Erythroblast (primary cell): ENCODE results near the gene RAB6B.

Experiments
- DNase-seq, 2 experiments: peaks; one replicate each; lab custom pipeline; 2025; lab: John Stamatoyannopoulos, UW
- GATA1 ChIP-seq: IDR thresholded peaks from 2 replicates; pipeline ENCODE4 v1.6.1; 2011; ENCODE audit warnings: low read depth, mild to moderate bottlenecking, control low read depth, low read length, moderate library complexity
- POLR2A ChIP-seq: IDR thresholded peaks from 2 replicates; pipeline ENCODE4 v1.6.1; 2011; ENCODE audit warnings: mild to moderate bottlenecking, low read length

RAB6B gene

DNA sequence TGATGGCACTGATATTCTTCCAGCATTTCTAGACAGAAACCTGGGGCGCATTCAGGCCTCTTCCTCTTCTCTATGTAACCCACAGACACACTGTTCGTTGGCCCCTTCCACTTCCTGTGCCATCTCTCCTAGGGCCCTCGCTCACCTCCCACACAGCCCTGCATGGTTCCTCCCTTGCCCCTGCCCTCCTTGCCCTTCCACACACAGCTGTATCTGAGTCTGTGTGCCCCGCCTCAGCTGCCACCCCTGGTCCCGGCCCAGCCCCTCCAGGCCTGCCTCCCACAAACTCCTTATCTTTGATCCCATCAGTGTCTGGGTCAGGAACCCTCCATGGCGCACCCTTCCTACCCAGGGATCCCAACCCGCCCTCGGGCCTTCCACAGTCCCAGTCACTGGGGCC lies 37.9 kb downstream of the RAB6B start:
- no peak for DNase-seq
- TF ChIP-seq GATA1 (no peak), POLR2A (no peak)

DNA sequence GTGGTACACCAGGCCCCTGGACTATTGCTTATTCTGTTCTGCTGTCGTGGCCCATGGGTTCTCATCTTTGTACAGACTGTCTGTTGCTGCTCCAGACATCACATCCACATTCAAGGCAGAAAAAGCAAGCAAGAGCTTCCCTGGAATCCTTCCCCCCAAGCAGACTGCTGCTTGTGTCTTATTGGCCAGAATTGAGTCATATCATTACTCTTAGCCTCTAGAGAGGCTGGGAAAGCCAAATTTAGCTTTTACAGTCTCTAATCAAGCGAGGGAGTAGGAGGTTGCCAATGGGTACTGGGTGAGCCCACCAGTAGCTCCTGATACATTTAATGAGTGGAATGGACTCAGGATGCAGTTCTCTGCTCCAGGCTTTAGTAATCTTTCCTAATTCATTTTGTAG lies 39.4 kb downstream of the RAB6B start:
- no peak for DNase-seq
- TF ChIP-seq GATA1 (no peak), POLR2A (no peak)

DNA sequence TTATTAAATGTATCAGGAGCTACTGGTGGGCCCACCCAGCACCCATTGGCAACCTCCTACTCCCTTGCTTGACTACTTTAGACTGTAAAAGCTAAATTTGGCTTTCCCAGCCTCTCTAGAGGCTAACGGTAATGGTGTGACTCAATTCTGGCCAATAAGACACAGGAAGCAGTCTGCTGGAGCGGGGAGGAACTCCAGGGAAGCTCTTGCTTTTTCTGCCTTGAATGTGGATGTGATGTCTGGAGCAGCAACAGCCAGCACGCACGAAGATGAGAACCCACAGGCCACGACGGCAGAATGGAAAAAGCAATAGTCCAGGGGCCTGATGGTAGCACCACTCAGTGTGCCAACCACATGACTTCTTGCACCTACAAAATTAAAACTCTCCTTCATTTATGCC lies 39.9 kb downstream of the RAB6B start:
- no peak for DNase-seq
- TF ChIP-seq POLR2A, result no peak
- TF ChIP-seq GATA1, result no peak

DNA sequence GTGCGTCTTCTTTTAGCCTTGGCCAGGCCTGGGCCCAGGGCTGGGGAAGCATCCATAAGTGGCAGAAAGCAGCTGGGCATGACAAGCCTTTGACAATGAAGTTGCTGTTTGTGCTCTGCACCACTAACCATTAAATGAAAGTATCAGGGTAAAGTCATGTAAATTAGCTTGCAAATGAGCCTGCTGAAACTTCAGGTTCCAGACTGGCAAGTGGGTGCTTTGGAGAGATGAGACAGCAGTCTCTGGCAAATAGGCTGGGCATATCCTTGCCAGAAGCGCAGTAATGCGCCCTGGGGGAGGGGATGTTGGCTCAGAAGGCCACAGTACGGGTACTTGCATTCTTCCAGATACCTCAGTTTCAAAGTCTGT lies 40.7 kb downstream of the RAB6B start:
- DNase-seq, result no peak
- TF ChIP-seq GATA1, result no peak
- no peak for TF ChIP-seq POLR2A

DNA sequence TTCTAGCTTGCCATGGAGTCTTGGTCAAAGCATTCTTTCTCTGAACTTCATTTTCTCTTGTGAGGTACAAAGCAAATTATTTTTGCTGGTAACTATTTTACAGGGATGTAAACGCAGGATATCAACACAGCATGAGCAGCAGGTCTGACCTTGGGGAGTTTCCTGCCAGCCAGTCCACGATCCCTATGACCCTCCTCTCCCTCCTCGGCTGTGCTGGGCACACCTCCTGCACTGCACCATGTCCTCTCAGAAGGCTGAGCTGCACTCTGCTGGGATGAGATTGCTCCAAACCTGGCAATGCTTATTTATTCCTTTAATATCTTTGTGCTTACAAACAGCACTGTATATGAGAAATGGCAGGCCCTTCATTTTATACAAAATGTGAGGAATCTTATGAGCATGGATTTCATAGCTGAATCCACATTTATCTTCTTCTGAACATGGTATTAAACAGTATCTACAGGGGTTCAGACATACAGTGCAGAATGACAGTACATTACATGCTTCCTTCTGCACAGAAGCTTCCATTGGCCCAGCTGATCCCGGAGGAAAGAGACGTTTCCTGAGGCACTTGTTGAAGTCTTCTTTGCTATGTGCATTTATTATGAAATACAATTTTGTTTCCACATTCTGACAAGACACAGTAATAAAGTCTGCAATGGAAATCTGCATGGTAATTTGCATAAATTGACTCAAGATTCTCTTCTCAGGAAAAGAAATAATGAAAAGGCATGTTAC lies 41.2 kb downstream of the RAB6B start:
- TF ChIP-seq POLR2A, result no peak
- no peak for TF ChIP-seq GATA1
- no peak for DNase-seq

DNA sequence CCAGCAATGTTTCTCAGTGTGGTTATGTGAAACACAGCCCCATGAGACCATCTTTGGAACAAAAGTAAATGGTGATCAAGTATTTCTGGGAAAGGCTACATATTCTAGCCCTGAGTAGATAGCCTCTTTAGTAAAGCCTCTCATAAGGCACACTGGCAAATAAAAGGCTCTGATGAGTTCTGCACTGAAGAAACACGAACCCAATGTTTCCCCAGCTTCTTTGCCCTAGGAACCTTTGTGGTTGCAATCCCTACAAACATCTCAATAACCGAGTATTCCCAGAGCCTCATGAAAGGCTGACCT lies 41.8 kb downstream of the RAB6B start:
- no peak for TF ChIP-seq GATA1
- TF ChIP-seq POLR2A, result no peak
- DNase-seq, result no peak

DNA sequence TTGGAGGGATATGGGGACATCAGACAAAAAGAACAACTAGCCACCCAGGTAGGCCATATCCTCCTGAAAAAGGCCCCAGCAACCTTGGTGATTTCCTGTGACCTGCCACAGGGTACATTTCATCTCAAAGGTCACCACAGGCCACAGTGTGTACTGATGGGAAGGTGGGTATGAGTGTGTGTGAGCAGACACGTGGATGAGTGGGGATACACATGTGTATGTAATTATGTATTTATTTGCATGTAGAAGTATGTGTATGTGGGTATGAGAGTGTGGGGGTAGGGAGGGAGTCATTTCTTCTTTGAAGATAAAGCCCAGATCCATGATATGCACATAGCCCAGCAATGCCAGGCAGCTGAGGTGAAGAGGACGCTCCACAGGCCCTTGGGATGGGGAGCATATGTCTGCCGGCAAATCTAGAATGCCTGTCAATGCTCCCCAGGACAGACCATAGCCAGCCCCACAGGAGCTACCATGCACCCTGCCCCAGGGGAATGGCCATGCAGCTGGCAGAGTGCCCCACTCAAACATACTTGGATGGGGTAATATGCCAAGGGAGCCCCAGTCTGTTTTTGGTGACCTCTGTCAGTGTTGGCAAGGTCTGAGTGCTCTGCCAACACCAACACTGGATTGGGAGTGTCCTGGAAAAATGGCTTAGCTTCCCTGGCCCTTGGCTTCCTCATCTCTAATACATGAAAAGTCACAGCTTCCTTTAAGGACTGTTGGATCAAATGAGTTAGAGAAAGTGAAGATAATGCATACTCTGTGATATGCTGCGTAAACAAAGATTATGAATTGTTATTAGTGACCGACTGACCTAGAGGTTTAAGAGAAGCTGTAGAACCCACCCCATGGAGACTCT lies 42.4 kb downstream of the RAB6B start:
- no peak for TF ChIP-seq GATA1
- TF ChIP-seq POLR2A, result no peak
- DNase-seq, result no peak

DNA sequence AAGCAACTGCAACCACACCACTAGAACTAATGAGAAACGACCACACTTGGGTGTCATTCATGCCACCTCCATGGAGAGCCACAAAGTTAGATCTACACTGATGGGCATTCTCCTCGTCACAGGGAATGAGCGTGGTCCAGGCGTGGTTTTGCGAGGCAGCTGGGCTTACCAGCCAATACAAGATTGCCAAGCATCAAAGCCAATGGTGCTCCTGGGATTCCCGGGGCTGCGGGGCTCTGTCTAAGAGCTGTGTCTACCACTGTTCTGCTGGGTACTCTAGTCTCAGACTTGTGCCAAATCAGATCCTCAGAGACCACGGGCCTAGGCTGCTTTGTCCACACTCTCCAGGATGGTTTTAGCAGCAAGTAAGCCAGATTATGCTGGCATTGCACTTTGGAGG lies 43.8 kb downstream of the RAB6B start:
- no peak for DNase-seq
- no peak for TF ChIP-seq GATA1
- no peak for TF ChIP-seq POLR2A

DNA sequence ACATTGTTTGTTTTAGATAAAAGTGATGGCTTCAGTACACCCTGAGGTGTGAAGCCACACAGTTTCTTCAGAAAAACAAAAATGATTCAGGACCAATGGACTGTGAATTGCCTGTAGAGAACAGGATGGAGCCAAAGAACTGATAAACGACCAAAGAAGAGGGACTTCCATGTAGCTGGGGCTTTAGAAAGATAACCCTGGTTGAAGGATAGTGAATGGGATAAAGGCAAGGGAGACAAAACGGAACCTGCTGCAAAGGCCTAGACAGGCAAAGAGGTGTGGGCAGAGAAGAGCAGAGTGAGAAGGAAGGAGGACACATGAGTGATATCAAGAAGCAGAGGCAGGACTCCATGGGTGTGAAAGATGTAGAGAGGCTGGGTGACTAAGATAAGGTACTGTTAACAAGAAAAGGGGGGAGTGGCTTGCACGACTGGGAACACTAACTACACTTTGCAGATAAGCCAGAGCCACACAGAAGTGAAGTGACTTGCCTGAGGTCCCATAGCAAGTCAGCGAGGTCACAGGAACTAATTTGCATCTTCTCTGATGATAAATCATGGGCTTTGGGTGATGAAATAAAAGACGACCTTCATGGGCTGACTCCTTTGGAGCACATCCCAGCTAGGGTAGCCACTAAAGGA lies 44.3 kb downstream of the RAB6B start:
- TF ChIP-seq POLR2A (peak; percentile 83), GATA1 (peak; percentile 76)
- DNase-seq, result peak; percentile 93 to 98

DNA sequence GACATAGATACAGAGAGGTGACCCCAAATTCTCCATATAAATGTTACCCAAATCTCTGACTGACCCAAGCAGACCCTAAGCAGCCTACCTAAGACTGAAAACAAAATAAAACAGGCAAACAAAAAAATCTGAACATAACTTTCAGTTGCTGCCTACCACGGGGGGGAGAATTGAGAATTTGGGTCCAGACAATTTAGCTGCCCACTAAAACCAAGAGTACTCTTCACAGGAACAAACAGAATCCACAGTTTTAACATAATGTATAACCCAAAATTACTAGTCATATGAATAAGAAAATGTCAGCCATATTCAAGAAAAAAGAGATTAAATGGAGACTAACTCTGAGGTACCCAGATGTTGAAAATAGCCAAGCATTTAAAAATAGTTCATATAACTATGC lies 45.6 kb downstream of the RAB6B start:
- TF ChIP-seq GATA1, result no peak
- no peak for TF ChIP-seq POLR2A
- DNase-seq, result no peak

DNA sequence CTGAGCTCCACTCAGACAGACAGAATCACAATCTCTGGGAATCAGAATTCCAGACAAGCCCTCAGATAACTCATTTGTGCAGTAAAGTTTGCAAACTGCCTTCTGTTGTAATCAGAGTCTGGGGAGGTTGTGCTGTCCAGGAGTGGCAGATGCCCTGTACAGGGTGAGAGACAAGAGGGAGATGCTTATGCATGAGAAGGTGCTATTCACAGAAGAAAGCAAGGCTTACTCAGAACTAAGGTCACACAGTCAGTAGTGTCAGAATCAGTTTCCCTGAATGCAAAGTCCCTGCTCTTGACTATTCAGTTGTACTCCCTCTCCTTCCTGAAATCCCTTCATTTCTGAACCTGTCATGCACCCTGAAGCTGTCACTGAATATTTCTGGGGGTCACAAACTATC lies 46.3 kb downstream of the RAB6B start:
- TF ChIP-seq GATA1 (no peak), POLR2A (no peak)
- no peak for DNase-seq

DNA sequence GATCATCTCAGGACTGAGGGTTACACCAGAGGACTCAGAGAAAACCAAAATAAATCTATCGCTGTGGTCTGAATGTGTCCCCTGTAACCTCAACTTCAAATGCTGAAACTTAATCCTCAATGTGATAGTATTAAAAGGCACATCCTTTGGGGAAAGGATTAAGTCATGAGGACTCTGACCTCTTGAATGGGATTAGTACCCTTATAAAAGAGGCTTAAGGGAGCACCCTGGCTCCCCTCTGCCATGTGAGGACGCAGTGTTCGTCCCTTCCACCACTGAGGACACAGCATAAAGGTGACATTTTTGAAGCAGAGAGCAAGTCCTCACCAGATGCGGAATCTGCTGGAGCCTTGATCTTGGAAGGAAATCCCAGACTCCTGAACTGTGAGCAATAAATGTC lies 50.6 kb downstream of the RAB6B start:
- DNase-seq, result no peak
- TF ChIP-seq POLR2A (no peak), GATA1 (no peak)

DNA sequence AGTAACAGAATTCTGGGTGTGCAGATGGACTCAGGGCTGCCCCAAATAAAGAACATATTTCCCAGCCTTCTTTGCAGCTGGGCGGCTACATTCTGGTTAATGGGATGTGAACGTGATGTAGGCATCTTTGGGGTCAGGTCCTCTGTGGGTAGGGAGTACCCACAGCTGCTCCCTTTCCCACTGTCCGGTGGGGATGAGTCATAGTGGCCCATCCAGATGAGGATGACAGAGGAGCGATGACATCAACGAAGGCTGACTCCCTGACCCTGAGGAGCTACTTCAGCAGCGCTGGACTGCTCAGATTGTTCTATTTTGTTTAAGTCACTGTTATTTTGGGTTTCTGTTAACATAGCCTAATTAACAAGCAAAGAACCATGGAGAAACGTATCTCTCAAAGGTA lies 52.0 kb downstream of the RAB6B start:
- TF ChIP-seq POLR2A (no peak), GATA1 (no peak)
- DNase-seq, result no peak

DNA sequence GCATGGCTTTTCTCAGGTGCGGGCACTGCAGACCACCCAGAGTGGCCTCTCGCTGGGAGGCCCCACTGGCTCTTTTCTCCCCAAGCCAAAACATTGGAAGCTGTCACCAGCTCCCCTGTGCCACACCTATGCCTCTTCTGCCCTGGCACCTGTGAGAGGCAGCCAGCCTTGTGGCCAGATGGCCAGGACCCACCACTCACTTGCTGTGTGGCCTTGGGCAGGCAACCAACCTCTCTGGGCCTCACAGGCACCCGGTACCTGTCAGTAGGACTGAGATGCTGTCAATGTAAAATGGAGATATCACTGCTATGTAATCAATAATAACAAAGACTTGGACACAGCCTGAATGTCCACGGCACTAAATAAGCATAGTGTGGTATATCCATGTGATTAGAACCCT lies 53.5 kb downstream of the RAB6B start:
- TF ChIP-seq GATA1 (no peak), POLR2A (no peak)
- no peak for DNase-seq
